HFF-Myc (cell line): ENCODE results near the gene PIAS2.

Experiments used
- DNase-seq: peaks from one replicate; pipeline ENCODE4 v3.0.0-alpha.2; 2011; ENCODE audit warnings: low read depth; ENCODE audit errors: extremely low read depth
- H3K4me3 ChIP-seq: replicated peaks from 2 replicates; pipeline ENCODE4 v1.5.1; 2011; ENCODE audit warnings: low read depth, mild to moderate bottlenecking, control low read depth, low read length
- TF ChIP-seq, protein P1 (sequence below): IDR thresholded peaks from 2 replicates; pipeline ENCODE4 v1.5.1; 2012; ENCODE audit warnings: mild to moderate bottlenecking, low read depth, low read length, control low read depth; ENCODE audit errors: missing control alignments

Gene PIAS2

GRCh38 chr18:46946656-46947282 lies 29.5 kb upstream of the PIAS2 start:
- TF ChIP-seq, protein P1, sequence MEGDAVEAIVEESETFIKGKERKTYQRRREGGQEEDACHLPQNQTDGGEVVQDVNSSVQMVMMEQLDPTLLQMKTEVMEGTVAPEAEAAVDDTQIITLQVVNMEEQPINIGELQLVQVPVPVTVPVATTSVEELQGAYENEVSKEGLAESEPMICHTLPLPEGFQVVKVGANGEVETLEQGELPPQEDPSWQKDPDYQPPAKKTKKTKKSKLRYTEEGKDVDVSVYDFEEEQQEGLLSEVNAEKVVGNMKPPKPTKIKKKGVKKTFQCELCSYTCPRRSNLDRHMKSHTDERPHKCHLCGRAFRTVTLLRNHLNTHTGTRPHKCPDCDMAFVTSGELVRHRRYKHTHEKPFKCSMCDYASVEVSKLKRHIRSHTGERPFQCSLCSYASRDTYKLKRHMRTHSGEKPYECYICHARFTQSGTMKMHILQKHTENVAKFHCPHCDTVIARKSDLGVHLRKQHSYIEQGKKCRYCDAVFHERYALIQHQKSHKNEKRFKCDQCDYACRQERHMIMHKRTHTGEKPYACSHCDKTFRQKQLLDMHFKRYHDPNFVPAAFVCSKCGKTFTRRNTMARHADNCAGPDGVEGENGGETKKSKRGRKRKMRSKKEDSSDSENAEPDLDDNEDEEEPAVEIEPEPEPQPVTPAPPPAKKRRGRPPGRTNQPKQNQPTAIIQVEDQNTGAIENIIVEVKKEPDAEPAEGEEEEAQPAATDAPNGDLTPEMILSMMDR = no peak
- peak; percentile 53 for DNase-seq
- peak overlapping the region; percentile 58 for H3K4me3 ChIP-seq

DNA sequence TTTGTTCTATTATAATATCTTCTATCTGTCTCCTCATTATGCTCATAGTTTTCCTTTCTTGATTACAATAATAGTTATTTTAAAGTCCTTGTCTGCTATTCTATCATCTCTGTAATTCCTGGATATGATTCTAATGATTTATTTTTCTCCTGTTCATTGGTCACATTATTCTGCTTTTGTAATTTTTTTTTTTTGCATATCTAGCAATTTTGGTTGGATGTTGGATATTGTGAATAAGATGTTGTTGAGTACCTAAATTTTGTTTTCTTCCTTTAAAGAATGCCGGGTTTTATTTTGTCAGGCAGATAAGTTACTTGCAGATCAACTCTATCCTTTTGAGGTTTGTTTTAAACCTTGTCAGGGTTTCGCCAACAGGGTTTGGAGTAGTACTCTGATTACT lies 25.3 kb upstream of the PIAS2 start:
- no peak for DNase-seq
- H3K4me3 ChIP-seq = no peak overlapping the region
- TF ChIP-seq, protein P1 = no peak

DNA sequence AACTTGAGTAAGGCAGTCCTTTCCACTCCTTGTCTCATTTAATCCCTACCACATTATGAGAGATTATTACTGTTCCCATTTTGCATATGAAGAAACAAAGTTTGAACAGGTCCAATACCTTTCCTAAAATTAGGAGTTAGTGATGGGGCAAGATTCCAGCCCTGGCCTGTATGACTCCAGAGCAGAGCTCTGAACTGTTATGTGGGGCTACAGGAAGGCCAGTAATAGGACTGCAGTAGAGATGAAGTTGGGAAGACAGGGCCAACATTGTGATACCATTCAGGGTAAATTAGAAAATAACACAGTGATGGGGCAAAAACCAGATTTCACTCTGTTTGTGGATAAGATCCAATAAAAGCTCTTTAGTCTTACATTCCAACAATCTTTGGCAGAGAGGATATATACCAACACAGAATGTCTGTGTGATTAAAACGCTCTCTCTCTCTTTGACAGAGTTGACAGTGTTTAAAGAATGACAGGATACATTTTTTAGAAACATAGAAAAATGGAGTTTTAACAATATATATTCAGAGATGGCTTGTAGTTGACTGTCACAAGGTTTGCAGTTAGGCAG lies 22.8 kb upstream of the PIAS2 start:
- DNase-seq = no peak
- TF ChIP-seq, protein P1 = no peak
- no peak overlapping the region for H3K4me3 ChIP-seq

GRCh38 chr18:46939337-46939963 lies 22.1 kb upstream of the PIAS2 start:
- no peak for DNase-seq
- TF ChIP-seq, protein P1 = no peak
- H3K4me3 ChIP-seq = no peak overlapping the region

DNA sequence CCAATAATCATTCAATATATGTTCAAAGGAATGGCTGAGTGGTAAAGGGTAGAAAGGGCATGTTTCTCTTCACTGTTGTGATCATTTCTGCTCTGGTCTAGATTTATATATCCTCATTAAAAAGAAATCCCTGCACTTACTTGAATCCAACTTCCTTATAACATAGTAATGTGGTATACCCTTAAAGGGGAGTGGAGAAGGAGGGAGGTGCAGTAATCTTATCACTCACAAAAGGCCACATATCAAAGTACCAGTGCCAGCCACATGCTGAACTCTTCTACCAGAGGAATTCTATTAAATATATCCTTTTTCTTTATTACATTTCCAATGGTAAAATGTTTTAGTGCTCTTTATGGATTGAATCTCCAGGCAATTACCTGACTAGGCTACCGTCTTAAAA lies 3.3 kb upstream of the PIAS2 start:
- TF ChIP-seq, protein P1 = no peak
- no peak overlapping the region for H3K4me3 ChIP-seq
- no peak for DNase-seq

- DNase-seq = no peak
- TF ChIP-seq, protein P1 = no peak
- H3K4me3 ChIP-seq = no peak overlapping the region
These were observed 2.8 kb upstream of the PIAS2 start for GRCh38 chr18:46920067-46920466.
